HEK293 (cell line): ENCODE measurements around the gene CACNA2D3.

Experiments used
- CTCF ChIA-PET: fragments of 350-600 bp; formaldehyde crosslinking; extraction: SDS; loops from one replicate; lab custom pipeline; 2021; ENCODE audit warnings: antibody characterized with exemption; lab: Yijun Ruan, JAX
- POLR2A ChIA-PET: fragments of 300-600 bp; formaldehyde crosslinking; extraction: SDS; loops from one replicate; lab custom pipeline; 2020; ENCODE audit warnings: antibody characterized with exemption, inconsistent platforms; lab: Yijun Ruan, JAX
- H3K27ac ChIP-seq: fragments of 200-500 bp; sonication (Bioruptor generic); 2 replicates; pipeline ENCODE4 v1.5.1; 2014; ENCODE audit warnings: low read depth, low read length, control low read depth, inconsistent platforms; ENCODE audit errors: extremely low read depth
- H3K36me3 ChIP-seq, 2 experiments: fragments of 200-500 bp in 1 of 2; sonication (Bioruptor generic) in 1 of 2; 1 replicate in 1 of 2; 2 replicates in 1 of 2; pipeline ENCODE4 v1.5.1; 2014 to 2017; ENCODE audit warnings: inconsistent platforms in 2 of 2, low read length in 2 of 2; ENCODE audit not compliant: control insufficient read depth in 2 of 2, insufficient read depth in 1 of 2
- H3K4me1 ChIP-seq: fragments of 200-500 bp; sonication (Bioruptor generic); 2 replicates; pipeline ENCODE4 v1.5.1; 2014; ENCODE audit warnings: mild to moderate bottlenecking, low read length, inconsistent platforms; ENCODE audit not compliant: control insufficient read depth, insufficient read depth
- H3K4me3 ChIP-seq: 2 replicates; pipeline ENCODE4 v1.5.1; 2011; ENCODE audit warnings: low read depth, mild to moderate bottlenecking, control low read depth, low read length, moderate library complexity
- H3K9me3 ChIP-seq: fragments of 200-500 bp; sonication (Bioruptor generic); 2 replicates; pipeline ENCODE4 v1.5.1; 2014; ENCODE audit warnings: low read depth, low read length, inconsistent platforms; ENCODE audit not compliant: control insufficient read depth, insufficient read depth
- BCL11A ChIP-seq: fragments of 450-650 bp; formaldehyde crosslinking; IDR thresholded peaks from 2 replicates; pipeline ENCODE4 v1.5.1; 2016; ENCODE audit warnings: low read depth, missing biosample characterization, missing genetic modification characterization
- EGR2 ChIP-seq: fragments of 450-650 bp; formaldehyde crosslinking; IDR thresholded peaks from 2 replicates; pipeline ENCODE4 v1.5.1; 2016; ENCODE audit warnings: low read depth, missing biosample characterization, missing genetic modification characterization
- FEZF1 ChIP-seq: fragments of 450-650 bp; formaldehyde crosslinking; IDR thresholded peaks from 2 replicates; pipeline ENCODE4 v1.5.1; 2016; ENCODE audit warnings: missing biosample characterization, missing genetic modification characterization
- HOXD13 ChIP-seq: sonication (generic); formaldehyde crosslinking; IDR thresholded peaks from 2 replicates; pipeline ENCODE4 v1.8.0; 2022; ENCODE audit warnings: missing genetic modification reagents, borderline replicate concordance
- KLF16 ChIP-seq: fragments of 450-650 bp; formaldehyde crosslinking; IDR thresholded peaks from 2 replicates; pipeline ENCODE4 v1.5.1; 2017; ENCODE audit warnings: missing biosample characterization, missing genetic modification characterization
- KLF9 ChIP-seq: fragments of 450-650 bp; formaldehyde crosslinking; IDR thresholded peaks from 2 replicates; pipeline ENCODE4 v1.5.1; 2016; ENCODE audit warnings: missing biosample characterization, missing genetic modification characterization, low read depth
- REPIN1 ChIP-seq: fragments of 450-650 bp; formaldehyde crosslinking; IDR thresholded peaks from 2 replicates; pipeline ENCODE4 v1.5.1; 2017; ENCODE audit warnings: missing biosample characterization, missing genetic modification characterization, low read depth
- SP2 ChIP-seq: fragments of 450-650 bp; formaldehyde crosslinking; IDR thresholded peaks from 2 replicates; pipeline ENCODE4 v1.5.1; 2016; ENCODE audit warnings: missing biosample characterization, missing genetic modification characterization
- TRIM28 ChIP-seq: IDR thresholded peaks from 2 replicates; pipeline ENCODE4 v1.6.1; 2011; ENCODE audit warnings: low read length, control low read depth, borderline replicate concordance
- YY2 ChIP-seq: fragments of 450-650 bp; formaldehyde crosslinking; IDR thresholded peaks from 2 replicates; pipeline ENCODE4 v1.5.1; 2016; ENCODE audit warnings: missing biosample characterization, missing genetic modification characterization
- ZBTB20 ChIP-seq: fragments of 450-650 bp; formaldehyde crosslinking; IDR thresholded peaks from 2 replicates; pipeline ENCODE4 v1.5.1; 2016; ENCODE audit warnings: missing biosample characterization, missing genetic modification characterization
- ZNF112 ChIP-seq: fragments of 450-650 bp; formaldehyde crosslinking; IDR thresholded peaks from 2 replicates; pipeline ENCODE4 v1.5.0; 2017; ENCODE audit warnings: missing biosample characterization, missing genetic modification characterization
- ZNF114 ChIP-seq: fragments of 450-650 bp; formaldehyde crosslinking; IDR thresholded peaks from 2 replicates; pipeline ENCODE4 v1.5.0; 2017; ENCODE audit warnings: missing biosample characterization, missing genetic modification characterization
- ZNF138 ChIP-seq: fragments of 450-650 bp; formaldehyde crosslinking; IDR thresholded peaks from 2 replicates; pipeline ENCODE4 v1.5.1; 2016; ENCODE audit warnings: missing biosample characterization, missing genetic modification characterization, borderline replicate concordance
- ZNF202 ChIP-seq: fragments of 450-650 bp; formaldehyde crosslinking; IDR thresholded peaks from 2 replicates; pipeline ENCODE4 v1.5.1; 2016; ENCODE audit warnings: missing biosample characterization, missing genetic modification characterization, borderline replicate concordance
- ZNF266 ChIP-seq: fragments of 450-650 bp; formaldehyde crosslinking; IDR thresholded peaks from 2 replicates; pipeline ENCODE4 v1.5.1; 2016; ENCODE audit warnings: missing biosample characterization, missing genetic modification characterization, low read depth
- ZNF350 ChIP-seq: fragments of 450-650 bp; formaldehyde crosslinking; IDR thresholded peaks from 2 replicates; pipeline ENCODE4 v1.5.0; 2017; ENCODE audit warnings: missing biosample characterization, mild to moderate bottlenecking, missing genetic modification characterization
- ZNF423 ChIP-seq: fragments of 450-650 bp; formaldehyde crosslinking; IDR thresholded peaks from 2 replicates; pipeline ENCODE4 v1.5.1; 2016; ENCODE audit warnings: missing biosample characterization, missing genetic modification characterization
- ZNF529 ChIP-seq: fragments of 450-650 bp; formaldehyde crosslinking; IDR thresholded peaks from 2 replicates; pipeline ENCODE4 v1.5.1; 2017; ENCODE audit warnings: missing genetic modification characterization, missing biosample characterization; ENCODE audit not compliant: insufficient replicate concordance
- ZNF548 ChIP-seq: fragments of 450-650 bp; formaldehyde crosslinking; IDR thresholded peaks from 2 replicates; pipeline ENCODE4 v1.5.1; 2016; ENCODE audit warnings: missing biosample characterization, missing genetic modification characterization
- ZNF585B ChIP-seq: fragments of 450-650 bp; formaldehyde crosslinking; IDR thresholded peaks from 2 replicates; pipeline ENCODE4 v1.5.1; 2016; ENCODE audit warnings: missing biosample characterization, missing genetic modification characterization
- ZNF837 ChIP-seq: fragments of 450-650 bp; formaldehyde crosslinking; IDR thresholded peaks from 2 replicates; pipeline ENCODE4 v1.5.1; 2016; ENCODE audit warnings: missing biosample characterization, missing genetic modification characterization
- TF ChIP-seq, protein P1 (sequence below): fragments of 450-650 bp; formaldehyde crosslinking; IDR thresholded peaks from 2 replicates; pipeline ENCODE4 v1.5.1; 2016; ENCODE audit warnings: missing biosample characterization, missing genetic modification characterization, low read depth
- TF ChIP-seq, protein P2 (sequence below): fragments of 450-650 bp; formaldehyde crosslinking; IDR thresholded peaks from 2 replicates; pipeline ENCODE4 v1.5.1; 2016; ENCODE audit warnings: missing biosample characterization, missing genetic modification characterization
- TF ChIP-seq, protein P3 (sequence below): fragments of 450-650 bp; formaldehyde crosslinking; IDR thresholded peaks from 2 replicates; pipeline ENCODE4 v1.5.1; 2017; ENCODE audit warnings: missing biosample characterization, mild to moderate bottlenecking, missing genetic modification characterization, moderate library complexity
- TF ChIP-seq, protein P4 (sequence below): fragments of 450-650 bp; formaldehyde crosslinking; IDR thresholded peaks from 2 replicates; pipeline ENCODE4 v1.5.1; 2016; ENCODE audit warnings: missing biosample characterization, missing genetic modification characterization
- TF ChIP-seq, protein P5 (sequence below): fragments of 450-650 bp; formaldehyde crosslinking; IDR thresholded peaks from 2 replicates; pipeline ENCODE4 v1.5.1; 2017; ENCODE audit warnings: missing biosample characterization, missing genetic modification characterization

CACNA2D3 gene

DNA sequence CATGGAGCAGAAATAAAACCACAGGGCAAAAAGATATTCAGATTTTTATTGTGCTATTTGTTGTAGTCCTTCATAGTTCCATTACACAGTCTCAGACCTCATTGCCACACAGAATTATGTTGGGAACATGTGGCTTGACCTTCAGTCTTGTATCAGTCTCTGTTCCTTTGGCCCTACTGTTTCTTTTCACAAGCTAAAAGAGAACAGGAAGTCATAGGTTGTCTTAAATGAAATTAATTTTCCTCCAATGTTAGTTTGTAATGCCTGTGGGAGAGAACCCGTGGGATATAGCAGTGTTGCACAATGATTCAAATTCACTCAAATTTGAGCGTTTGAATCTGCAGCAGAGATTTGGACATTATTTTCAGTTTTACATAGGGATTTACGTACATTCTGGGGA lies 445.6 kb downstream of the CACNA2D3 start:
- ChIA-PET CTCF (no interaction called here), POLR2A (no interaction called here)
- no peaks in the 10 kb centered on the region for H3K9me3 ChIP-seq
- no peak overlapping the region for H3K4me3 ChIP-seq
- peaks cover 0 to 5% of the 10 kb centered on the region in 2 experiments; a peak in 1 of 3 replicates for H3K36me3 ChIP-seq
- TF ChIP-seq ZNF202 (tag by site-specific recombination) (no peak), YY2 (tag by site-specific recombination) (no peak), ZNF112 (tag by site-specific recombination) (no peak), FEZF1 (tag by site-specific recombination) (no peak), ZNF837 (tag by site-specific recombination) (no peak), ZNF350 (tag by site-specific recombination) (no peak), ZBTB20 (tag by site-specific recombination) (no peak), ZNF114 (tag by site-specific recombination) (no peak), ZNF548 (tag by site-specific recombination) (no peak), KLF9 (no peak), ZNF138 (tag by site-specific recombination) (no peak), ZNF585B (tag by site-specific recombination) (no peak), ZNF266 (tag by site-specific recombination) (no peak)
- TF ChIP-seq, protein P1, sequence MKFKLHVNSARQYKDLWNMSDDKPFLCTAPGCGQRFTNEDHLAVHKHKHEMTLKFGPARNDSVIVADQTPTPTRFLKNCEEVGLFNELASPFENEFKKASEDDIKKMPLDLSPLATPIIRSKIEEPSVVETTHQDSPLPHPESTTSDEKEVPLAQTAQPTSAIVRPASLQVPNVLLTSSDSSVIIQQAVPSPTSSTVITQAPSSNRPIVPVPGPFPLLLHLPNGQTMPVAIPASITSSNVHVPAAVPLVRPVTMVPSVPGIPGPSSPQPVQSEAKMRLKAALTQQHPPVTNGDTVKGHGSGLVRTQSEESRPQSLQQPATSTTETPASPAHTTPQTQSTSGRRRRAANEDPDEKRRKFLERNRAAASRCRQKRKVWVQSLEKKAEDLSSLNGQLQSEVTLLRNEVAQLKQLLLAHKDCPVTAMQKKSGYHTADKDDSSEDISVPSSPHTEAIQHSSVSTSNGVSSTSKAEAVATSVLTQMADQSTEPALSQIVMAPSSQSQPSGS = no peak
- TF ChIP-seq, protein P2, sequence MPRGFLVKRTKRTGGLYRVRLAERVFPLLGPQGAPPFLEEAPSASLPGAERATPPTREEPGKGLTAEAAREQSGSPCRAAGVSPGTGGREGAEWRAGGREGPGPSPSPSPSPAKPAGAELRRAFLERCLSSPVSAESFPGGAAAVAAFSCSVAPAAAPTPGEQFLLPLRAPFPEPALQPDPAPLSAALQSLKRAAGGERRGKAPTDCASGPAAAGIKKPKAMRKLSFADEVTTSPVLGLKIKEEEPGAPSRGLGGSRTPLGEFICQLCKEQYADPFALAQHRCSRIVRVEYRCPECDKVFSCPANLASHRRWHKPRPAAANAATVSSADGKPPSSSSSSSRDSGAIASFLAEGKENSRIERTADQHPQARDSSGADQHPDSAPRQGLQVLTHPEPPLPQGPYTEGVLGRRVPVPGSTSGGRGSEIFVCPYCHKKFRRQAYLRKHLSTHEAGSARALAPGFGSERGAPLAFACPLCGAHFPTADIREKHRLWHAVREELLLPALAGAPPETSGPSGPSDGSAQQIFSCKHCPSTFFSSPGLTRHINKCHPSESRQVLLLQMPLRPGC (tag by site-specific recombination) = no peak
- TF ChIP-seq, protein P3, sequence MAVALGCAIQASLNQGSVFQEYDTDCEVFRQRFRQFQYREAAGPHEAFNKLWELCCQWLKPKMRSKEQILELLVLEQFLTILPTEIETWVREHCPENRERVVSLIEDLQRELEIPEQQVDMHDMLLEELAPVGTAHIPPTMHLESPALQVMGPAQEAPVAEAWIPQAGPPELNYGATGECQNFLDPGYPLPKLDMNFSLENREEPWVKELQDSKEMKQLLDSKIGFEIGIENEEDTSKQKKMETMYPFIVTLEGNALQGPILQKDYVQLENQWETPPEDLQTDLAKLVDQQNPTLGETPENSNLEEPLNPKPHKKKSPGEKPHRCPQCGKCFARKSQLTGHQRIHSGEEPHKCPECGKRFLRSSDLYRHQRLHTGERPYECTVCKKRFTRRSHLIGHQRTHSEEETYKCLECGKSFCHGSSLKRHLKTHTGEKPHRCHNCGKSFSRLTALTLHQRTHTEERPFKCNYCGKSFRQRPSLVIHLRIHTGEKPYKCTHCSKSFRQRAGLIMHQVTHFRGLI = no peak
- no peaks in the 10 kb centered on the region for H3K4me1 ChIP-seq
- no peak overlapping the region for H3K27ac ChIP-seq

DNA sequence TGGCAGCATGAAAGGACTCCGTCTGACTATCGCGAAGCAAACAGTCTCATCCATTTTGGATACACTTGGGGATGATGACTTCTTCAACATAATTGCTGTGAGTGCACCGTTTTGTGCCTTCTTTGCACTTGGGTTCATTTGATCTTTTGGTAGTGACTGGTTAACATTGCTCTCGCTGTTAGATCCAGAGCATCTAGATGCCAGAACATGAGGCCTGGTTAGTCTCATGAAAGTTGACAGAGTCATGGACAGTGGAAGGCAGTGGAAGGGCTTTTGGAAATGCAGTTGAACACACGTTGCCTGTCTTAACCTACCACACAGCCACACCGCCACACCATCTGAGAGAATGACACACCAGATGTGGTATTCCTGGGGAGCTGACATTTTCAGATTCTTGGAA lies 447.7 kb downstream of the CACNA2D3 start:
- no peak overlapping the region for H3K27ac ChIP-seq
- no peak overlapping the region for H3K4me3 ChIP-seq
- no peaks in the 10 kb centered on the region for H3K4me1 ChIP-seq
- CTCF ChIA-PET = interaction anchor here (0.6 kb wide), 1 partner anchor 49 kb away, joined by 3 read pairs; no protein-coding TSS in a partner anchor
- H3K36me3 ChIP-seq = peaks cover 0 to 5% of the 10 kb centered on the region in 2 experiments; a peak in 1 of 3 replicates
- H3K9me3 ChIP-seq = no peaks in the 10 kb centered on the region
- POLR2A ChIA-PET = no interaction called here
- TF ChIP-seq ZNF529 (tag by site-specific recombination) (no peak), SP2 (tag by site-specific recombination) (no peak), HOXD13 (CRISPR knock-in tag) (no peak), TRIM28 (no peak), EGR2 (tag by site-specific recombination) (no peak), ZNF423 (no peak), REPIN1 (tag by site-specific recombination) (no peak), ZNF266 (tag by site-specific recombination) (no peak), KLF16 (tag by site-specific recombination) (no peak), BCL11A (tag by site-specific recombination) (no peak)
- TF ChIP-seq, protein P4, sequence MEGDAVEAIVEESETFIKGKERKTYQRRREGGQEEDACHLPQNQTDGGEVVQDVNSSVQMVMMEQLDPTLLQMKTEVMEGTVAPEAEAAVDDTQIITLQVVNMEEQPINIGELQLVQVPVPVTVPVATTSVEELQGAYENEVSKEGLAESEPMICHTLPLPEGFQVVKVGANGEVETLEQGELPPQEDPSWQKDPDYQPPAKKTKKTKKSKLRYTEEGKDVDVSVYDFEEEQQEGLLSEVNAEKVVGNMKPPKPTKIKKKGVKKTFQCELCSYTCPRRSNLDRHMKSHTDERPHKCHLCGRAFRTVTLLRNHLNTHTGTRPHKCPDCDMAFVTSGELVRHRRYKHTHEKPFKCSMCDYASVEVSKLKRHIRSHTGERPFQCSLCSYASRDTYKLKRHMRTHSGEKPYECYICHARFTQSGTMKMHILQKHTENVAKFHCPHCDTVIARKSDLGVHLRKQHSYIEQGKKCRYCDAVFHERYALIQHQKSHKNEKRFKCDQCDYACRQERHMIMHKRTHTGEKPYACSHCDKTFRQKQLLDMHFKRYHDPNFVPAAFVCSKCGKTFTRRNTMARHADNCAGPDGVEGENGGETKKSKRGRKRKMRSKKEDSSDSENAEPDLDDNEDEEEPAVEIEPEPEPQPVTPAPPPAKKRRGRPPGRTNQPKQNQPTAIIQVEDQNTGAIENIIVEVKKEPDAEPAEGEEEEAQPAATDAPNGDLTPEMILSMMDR (tag by site-specific recombination) = no peak
- TF ChIP-seq, protein P2 (tag by site-specific recombination) = no peak
- TF ChIP-seq, protein P5, sequence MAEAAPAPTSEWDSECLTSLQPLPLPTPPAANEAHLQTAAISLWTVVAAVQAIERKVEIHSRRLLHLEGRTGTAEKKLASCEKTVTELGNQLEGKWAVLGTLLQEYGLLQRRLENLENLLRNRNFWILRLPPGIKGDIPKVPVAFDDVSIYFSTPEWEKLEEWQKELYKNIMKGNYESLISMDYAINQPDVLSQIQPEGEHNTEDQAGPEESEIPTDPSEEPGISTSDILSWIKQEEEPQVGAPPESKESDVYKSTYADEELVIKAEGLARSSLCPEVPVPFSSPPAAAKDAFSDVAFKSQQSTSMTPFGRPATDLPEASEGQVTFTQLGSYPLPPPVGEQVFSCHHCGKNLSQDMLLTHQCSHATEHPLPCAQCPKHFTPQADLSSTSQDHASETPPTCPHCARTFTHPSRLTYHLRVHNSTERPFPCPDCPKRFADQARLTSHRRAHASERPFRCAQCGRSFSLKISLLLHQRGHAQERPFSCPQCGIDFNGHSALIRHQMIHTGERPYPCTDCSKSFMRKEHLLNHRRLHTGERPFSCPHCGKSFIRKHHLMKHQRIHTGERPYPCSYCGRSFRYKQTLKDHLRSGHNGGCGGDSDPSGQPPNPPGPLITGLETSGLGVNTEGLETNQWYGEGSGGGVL = no peak
